Measurements from ENCODE around the gene AARS1.
A peak's percentile ranks its signal among the peaks of the same experiment; 100 is the strongest.
"Not testable (repeated sequence)": the region's sequence is repeated elsewhere in the genome, so short reads cannot be mapped to it uniquely, and the experiment has no call there.

AARS1 gene

GRCh38 chr16:70270176-70270575, 19.1 kb downstream of the AARS1 start:
- DNase-seq, result no peak

- no peak for DNase-seq
Measured at GRCh38 chr16:70269471-70269870, 19.8 kb downstream of the AARS1 start.

GRCh38 chr16:70267922-70268321, 21.4 kb downstream of the AARS1 start:
- not testable (repeated sequence) for DNase-seq

GRCh38 chr16:70267516-70267915, 21.8 kb downstream of the AARS1 start:
- no peak for DNase-seq

GRCh38 chr16:70259903-70260302, 29.4 kb downstream of the AARS1 start:
- DNase-seq, result not testable (repeated sequence)

GRCh38 chr16:70258946-70259345, 30.4 kb downstream of the AARS1 start:
- no peak for DNase-seq

- no peak for DNase-seq
Measured at GRCh38 chr16:70258065-70258464, 31.2 kb downstream of the AARS1 start.

- no peak for DNase-seq
Measured at GRCh38 chr16:70257391-70257790, 31.9 kb downstream of the AARS1 start.

GRCh38 chr16:70255574-70255973, 33.7 kb downstream of the AARS1 start:
- no peak for DNase-seq

- DNase-seq, result no peak
Measured at GRCh38 chr16:70254965-70255286, 34.4 kb downstream of the AARS1 start.

- no peak for DNase-seq
Measured at GRCh38 chr16:70254180-70254964, 34.9 kb downstream of the AARS1 start.

- DNase-seq, result peak; percentile 4
Measured at GRCh38 chr16:70253291-70254106, 35.8 kb downstream of the AARS1 start.

- DNase-seq, result peak; percentile 18
Measured at GRCh38 chr16:70252355-70252988, 36.8 kb downstream of the AARS1 start.

- peak; percentile 92 for DNase-seq
Measured at GRCh38 chr16:70251629-70252354, 37.5 kb downstream of the AARS1 start, which contains the start of gene EXOSC6. TSS of gene EXOSC6 (minus strand) at chr16:70251940. CDS start at chr16:70251900, 40 bp downstream.

- DNase-seq, result no peak
Measured at GRCh38 chr16:70250748-70251628, 38.3 kb downstream of the AARS1 start.

GRCh38 chr16:70249697-70250096, 39.6 kb downstream of the AARS1 start:
- DNase-seq, result not testable (repeated sequence)

- DNase-seq, result not testable (repeated sequence)
Measured at GRCh38 chr16:70238773-70239172, 50.5 kb downstream of the AARS1 start.

GRCh38 chr16:70231831-70232230, 57.5 kb downstream of the AARS1 start:
- not testable (repeated sequence) for DNase-seq

- DNase-seq, result not testable (repeated sequence)
Measured at GRCh38 chr16:70226024-70226423, 63.3 kb downstream of the AARS1 start.

- not testable (repeated sequence) for DNase-seq
Measured at GRCh38 chr16:70225430-70225829, 63.9 kb downstream of the AARS1 start.

GRCh38 chr16:70224645-70225044, 64.7 kb downstream of the AARS1 start:
- DNase-seq, result not testable (repeated sequence)

All from NCI-H345 (cell line).